ENCODE data around the gene NSUN6. TPM values are rescaled to one million over a fixed set of nuclear protein-coding genes. Genes with fewer than 3 reads are reported as not detected.

Gene NSUN6
- total and polyA plus RNA-seq, 10 of the 15 experiments (the other 5 are each of a cell fraction or from before 2014, with no cell fraction given) = 10.2 to 25.0 (median 15.6) TPM

DNA sequence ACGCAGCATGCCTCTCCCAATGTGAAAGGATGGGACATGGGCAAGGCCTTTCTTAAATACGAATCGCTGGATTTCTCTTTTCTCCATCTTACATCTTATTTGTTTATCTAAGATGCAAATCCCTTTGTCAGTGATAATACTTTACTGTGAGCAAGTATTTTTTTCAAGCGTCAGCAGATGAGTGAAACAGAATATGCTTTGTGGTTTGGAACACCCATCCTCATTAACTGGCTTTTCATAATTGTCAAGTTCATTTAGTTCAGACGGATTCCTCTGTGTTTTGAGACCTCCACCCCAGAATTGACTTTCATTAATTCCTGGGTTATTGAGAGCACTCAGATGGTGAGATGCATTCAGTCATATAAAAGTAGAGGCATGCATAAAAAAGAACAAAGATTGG, 149.8 kb downstream of the NSUN6 start:
- DNase-seq (ENCODE audit: low read depth, low spot score) (no peak), ATAC-seq (peak; percentile 52), FAIRE-seq (no peak)
- SMC1A ChIA-PET (ENCODE audit: uncharacterized antibody, unreplicated experiment) = interaction anchor here (0.7 to 5.0 kb wide), 18 partner anchors 11 to 185 kb away, joined by 3 to 21 read pairs (median 3); no protein-coding TSS in a partner anchor
- Histone ChIP-seq H3K9me3 (replicated peaks; ENCODE audit: control insufficient read depth, insufficient read depth, low read length) (no peaks in the 10 kb centered on the region), H3K27me3 (replicated peaks in 1 of 2; ENCODE audit: control insufficient read depth in 2 of 2, insufficient read depth in 2 of 2, low read length in 1 of 2) (no peaks in the 10 kb centered on the region), H4K20me1 (ENCODE audit: control insufficient read depth, insufficient read depth) (no peaks in the 10 kb centered on the region), H3K27ac (ENCODE audit: control insufficient read depth, insufficient read depth) (no peak overlapping the region), H3K4me2 (ENCODE audit: control insufficient read depth, insufficient read depth) (peak overlapping the region; percentile 59; the same call in 1 of the 2 replicates), H3K4me1 (ENCODE audit: control insufficient read depth, insufficient read depth, low read length) (peaks cover 3% of the 10 kb centered on the region; the same call in 1 of the 2 replicates), H3K36me3 (ENCODE audit: control insufficient read depth in 2 of 2, insufficient read depth in 2 of 2, low read length in 1 of 2) (no peaks in the 10 kb centered on the region), H2AFZ (ENCODE audit: control insufficient read depth, low read depth, low read length) (peak overlapping the region; percentile 7; the same call in 1 of the 2 replicates), H3K4me3 (no peak overlapping the region), H3K79me2 (ENCODE audit: control insufficient read depth, insufficient read depth, low read length) (no peaks in the 10 kb centered on the region), H3K9ac (ENCODE audit: control insufficient read depth, insufficient read depth, low read length) (no peak overlapping the region)
- TF ChIP-seq BHLHE40 (IDR thresholded peaks at IDR 0.05; ENCODE audit: borderline replicate concordance in 1 of 2, low read depth in 2 of 2, low read length in 1 of 2) (no peak), NFYB (IDR thresholded peaks at IDR 0.05; ENCODE audit: insufficient read depth, low read depth, low read length) (no peak), MTA2 (IDR thresholded peaks at IDR 0.05; ENCODE audit: low read depth) (peak; percentile 82), ATF3 (IDR thresholded peaks at IDR 0.05; ENCODE audit: borderline replicate concordance, extremely low read depth, low read depth, low read length) (no peak), ZNF24 (IDR thresholded peaks at IDR 0.05) (peak; percentile 79), NR2F1 (conservative IDR thresholded peaks at IDR 0.05) (peak; percentile 48; the same call in 1 of the 2 replicates), KLF5 (IDR thresholded peaks at IDR 0.05; ENCODE audit: partially characterized antibody) (no peak), LARP7 (IDR thresholded peaks at IDR 0.05) (no peak), SIN3A (IDR thresholded peaks at IDR 0.05; ENCODE audit: low read depth, low read length) (no peak), CHD2 (IDR thresholded peaks at IDR 0.05; ENCODE audit: borderline replicate concordance, low read depth, low read length) (0 out of 2 replicates have a peak, but pooled peaks have one; percentile 12), TBL1XR1 (IDR thresholded peaks at IDR 0.05; ENCODE audit: low read depth, low read length) (no peak), CREB1 (IDR thresholded peaks at IDR 0.05; ENCODE audit: low read depth) (no peak), WRNIP1 (IDR thresholded peaks at IDR 0.05; ENCODE audit: borderline replicate concordance, low read depth, low read length) (no peak), EED (IDR thresholded peaks at IDR 0.05; ENCODE audit: low read depth) (no peak), IRF4 (IDR thresholded peaks at IDR 0.05; ENCODE audit: low read depth, low read length) (no peak), IKZF2 (IDR thresholded peaks at IDR 0.05) (0 out of 4 replicates have a peak, but pooled peaks of 1 of the 2 experiments have one; percentile 12), SMARCA5 (IDR thresholded peaks at IDR 0.05) (0 out of 2 replicates have a peak, but pooled peaks have one; percentile 2)
- TF ChIP-seq, protein P1, sequence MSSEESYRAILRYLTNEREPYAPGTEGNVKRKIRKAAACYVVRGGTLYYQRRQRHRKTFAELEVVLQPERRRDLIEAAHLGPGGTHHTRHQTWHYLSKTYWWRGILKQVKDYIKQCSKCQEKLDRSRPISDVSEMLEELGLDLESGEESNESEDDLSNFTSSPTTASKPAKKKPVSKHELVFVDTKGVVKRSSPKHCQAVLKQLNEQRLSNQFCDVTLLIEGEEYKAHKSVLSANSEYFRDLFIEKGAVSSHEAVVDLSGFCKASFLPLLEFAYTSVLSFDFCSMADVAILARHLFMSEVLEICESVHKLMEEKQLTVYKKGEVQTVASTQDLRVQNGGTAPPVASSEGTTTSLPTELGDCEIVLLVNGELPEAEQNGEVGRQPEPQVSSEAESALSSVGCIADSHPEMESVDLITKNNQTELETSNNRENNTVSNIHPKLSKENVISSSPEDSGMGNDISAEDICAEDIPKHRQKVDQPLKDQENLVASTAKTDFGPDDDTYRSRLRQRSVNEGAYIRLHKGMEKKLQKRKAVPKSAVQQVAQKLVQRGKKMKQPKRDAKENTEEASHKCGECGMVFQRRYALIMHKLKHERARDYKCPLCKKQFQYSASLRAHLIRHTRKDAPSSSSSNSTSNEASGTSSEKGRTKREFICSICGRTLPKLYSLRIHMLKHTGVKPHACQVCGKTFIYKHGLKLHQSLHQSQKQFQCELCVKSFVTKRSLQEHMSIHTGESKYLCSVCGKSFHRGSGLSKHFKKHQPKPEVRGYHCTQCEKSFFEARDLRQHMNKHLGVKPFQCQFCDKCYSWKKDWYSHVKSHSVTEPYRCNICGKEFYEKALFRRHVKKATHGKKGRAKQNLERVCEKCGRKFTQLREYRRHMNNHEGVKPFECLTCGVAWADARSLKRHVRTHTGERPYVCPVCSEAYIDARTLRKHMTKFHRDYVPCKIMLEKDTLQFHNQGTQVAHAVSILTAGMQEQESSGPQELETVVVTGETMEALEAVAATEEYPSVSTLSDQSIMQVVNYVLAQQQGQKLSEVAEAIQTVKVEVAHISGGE (CRISPR knock-in tag; IDR thresholded peaks at IDR 0.05) = no peak
- intact Hi-C loops (cut with micrococcal nuclease; ENCODE audit: unreplicated experiment) (no loop called here), in situ Hi-C loops (cut with MboI) (no loop called here)
- POLR2A ChIA-PET = interaction anchor here (0.6 to 1.0 kb wide), 4 partner anchors 14 to 75 kb away, joined by 3 to 4 read pairs (median 3); no protein-coding TSS in a partner anchor
- WGBS (ENCODE audit: insufficient coverage, insufficient replicate concordance, low lambda C conversion rate, missing lambda C conversion rate) = 76% methylated on average over 5 of the region's 5 CpGs
- no TSS peak for BruUV-seq (replicated peaks)
- RAD21 ChIA-PET (ENCODE audit: unreplicated experiment) = interaction anchor here (0.7 to 3.6 kb wide), 9 partner anchors 30 to 189 kb away, joined by 3 to 11 read pairs (median 3); no protein-coding TSS in a partner anchor
- CTCF ChIA-PET = interaction anchor here (0.6 to 0.9 kb wide), 3 partner anchors 27 to 512 kb away, joined by 3 to 4 read pairs (median 3); no protein-coding TSS in a partner anchor

Data from GM12878 (cell line).